Anterior cingulate cortex (tissue), 58 donors: ENCODE data around the gene KRT79.

Source experiments
- DNase-seq, 58 donors: peaks; one replicate each; lab custom pipeline; 2025; lab: John Stamatoyannopoulos, UW

The KRT79 gene

GRCh38 chr12:52821826-52822660 is 12.1 kb downstream of the KRT79 start:
- DNase-seq = no peak

GRCh38 chr12:52821071-52821730 is 12.9 kb downstream of the KRT79 start:
- no peak for DNase-seq

GRCh38 chr12:52820521-52820920 is 13.6 kb downstream of the KRT79 start:
- no peak for DNase-seq

GRCh38 chr12:52819731-52820510 is 14.2 kb downstream of the KRT79 start:
- no peak for DNase-seq

GRCh38 chr12:52818887-52819420 is 15.2 kb downstream of the KRT79 start:
- DNase-seq = no peak

- DNase-seq = no peak
Observed at GRCh38 chr12:52818388-52818787, 15.7 kb downstream of the KRT79 start.

- DNase-seq = no peak
Observed at GRCh38 chr12:52817699-52818238, 16.3 kb downstream of the KRT79 start.

GRCh38 chr12:52817003-52817698 is 17.0 kb downstream of the KRT79 start:
- DNase-seq = no peak

GRCh38 chr12:52815676-52816588 is 18.2 kb downstream of the KRT79 start:
- DNase-seq = no peak

GRCh38 chr12:52815161-52815560 is 18.9 kb downstream of the KRT79 start:
- no peak for DNase-seq

GRCh38 chr12:52814710-52815155 is 19.4 kb downstream of the KRT79 start:
- no peak for DNase-seq

GRCh38 chr12:52813885-52814709 is 20.0 kb downstream of the KRT79 start, which contains the start of gene KRT4:
TSS of gene KRT4 (minus strand) at chr12:52814116. CDS start at chr12:52814058, 58 bp downstream.
- no peak for DNase-seq

GRCh38 chr12:52813203-52813819 is 20.8 kb downstream of the KRT79 start:
- no peak for DNase-seq

GRCh38 chr12:52812749-52813148 is 21.4 kb downstream of the KRT79 start:
- DNase-seq = no peak

- no peak for DNase-seq
Observed at GRCh38 chr12:52812073-52812400, 22.1 kb downstream of the KRT79 start.

- DNase-seq = no peak
Observed at GRCh38 chr12:52811191-52812072, 22.7 kb downstream of the KRT79 start.
